ENCODE measurements around the gene RAPGEFL1.
A peak's percentile ranks its signal among the peaks of the same experiment; 100 is the strongest.
"Not testable (repeated sequence)": the region's sequence is repeated elsewhere in the genome, so short reads cannot be mapped to it uniquely, and the experiment has no call there.

RAPGEFL1 gene

DNA sequence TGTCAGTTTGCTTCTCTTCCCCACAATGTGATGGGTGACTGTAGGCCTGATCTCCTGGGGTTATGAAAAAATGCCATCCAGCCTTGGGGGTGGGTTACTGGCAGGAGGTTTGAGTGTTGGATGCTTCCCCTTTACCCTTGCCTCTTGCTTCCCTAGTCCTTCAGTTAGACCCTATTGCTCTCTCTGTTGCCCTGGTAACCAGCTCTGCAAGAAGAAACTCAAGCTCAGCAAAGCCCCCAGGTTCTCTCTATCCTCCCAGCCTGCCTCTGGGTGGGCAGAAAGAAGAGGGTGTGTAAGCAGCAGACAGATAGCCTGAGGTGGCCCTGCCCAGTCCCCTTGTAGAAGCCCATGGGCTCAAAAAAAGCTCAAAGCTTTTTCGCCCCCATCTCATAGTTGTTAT, 2.8 kb upstream of the RAPGEFL1 start:
- DNase-seq (ENCODE audit: low read depth, low spot score) = no peak

GRCh38 chr17:40175928-40176753, 1.1 kb upstream of the RAPGEFL1 start:
- no peak for DNase-seq (ENCODE audit: low read depth, low spot score)

DNA sequence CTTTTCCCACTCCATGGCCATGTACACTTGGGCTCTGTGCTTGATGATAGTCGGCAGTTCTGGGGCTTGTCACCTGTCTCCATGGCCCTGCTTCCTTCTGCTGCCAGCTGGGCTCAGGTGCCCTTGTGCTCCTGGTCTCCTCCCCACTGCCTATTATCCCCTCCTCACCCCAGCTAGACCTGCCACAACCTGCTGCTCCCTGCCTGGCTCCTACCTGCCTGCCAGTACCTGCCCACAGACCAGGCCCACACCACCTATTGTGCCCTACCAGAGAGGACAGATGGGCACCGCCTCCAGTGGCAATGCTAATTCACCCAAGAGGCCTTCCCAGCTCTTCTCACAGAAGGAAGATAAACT, 538 bp upstream of the RAPGEFL1 start:
- DNase-seq (ENCODE audit: low read depth, low spot score) = no peak

DNA sequence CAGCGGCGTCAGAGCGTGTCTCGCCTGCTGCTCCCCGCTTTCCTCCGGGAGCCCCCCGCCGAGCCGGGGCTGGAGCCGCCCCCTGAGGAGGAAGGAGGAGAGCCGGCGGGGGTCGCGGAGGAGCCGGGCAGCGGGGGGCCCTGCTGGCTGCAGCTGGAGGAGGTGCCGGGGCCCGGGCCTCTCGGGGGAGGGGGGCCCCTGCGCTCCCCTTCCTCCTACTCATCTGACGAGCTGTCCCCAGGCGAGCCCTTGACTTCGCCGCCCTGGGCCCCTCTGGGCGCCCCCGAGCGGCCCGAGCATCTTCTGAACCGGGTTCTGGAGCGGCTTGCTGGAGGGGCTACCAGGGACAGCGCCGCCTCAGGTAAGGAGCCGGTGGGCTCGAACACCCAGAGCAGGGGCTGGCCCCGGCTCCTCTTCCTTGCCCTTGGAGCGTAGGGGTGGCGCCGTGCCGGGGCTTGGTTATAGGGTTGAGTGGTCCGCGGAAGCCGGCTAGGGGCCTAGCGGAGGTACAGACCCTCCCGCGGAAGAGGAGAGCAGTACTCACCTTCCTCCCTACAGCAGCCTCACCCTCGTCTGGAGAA, 841 bp downstream of the RAPGEFL1 start:
- DNase-seq (ENCODE audit: low read depth, low spot score) = peak; percentile 44

DNA sequence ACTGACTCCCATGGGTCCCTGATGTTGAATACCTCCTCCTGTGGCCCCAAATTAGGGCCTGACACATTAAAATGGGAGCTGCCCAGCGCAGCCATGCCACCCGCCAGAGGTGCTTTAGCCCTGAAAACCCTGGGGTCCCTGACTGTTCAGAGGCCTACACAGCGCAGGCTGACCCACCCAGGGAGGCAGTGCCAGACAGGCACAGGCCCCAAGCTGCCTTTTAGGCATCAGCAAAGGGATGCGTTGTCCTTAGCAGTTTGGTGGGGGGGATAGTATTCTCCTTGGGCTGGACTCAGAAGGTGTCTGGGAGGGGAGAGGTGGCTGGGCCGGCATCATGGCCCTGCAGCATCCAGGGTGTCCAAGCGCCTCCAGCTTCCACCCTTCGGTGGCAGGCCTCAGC, 1.4 kb downstream of the RAPGEFL1 start:
- DNase-seq (ENCODE audit: low read depth, low spot score) = no peak

DNA sequence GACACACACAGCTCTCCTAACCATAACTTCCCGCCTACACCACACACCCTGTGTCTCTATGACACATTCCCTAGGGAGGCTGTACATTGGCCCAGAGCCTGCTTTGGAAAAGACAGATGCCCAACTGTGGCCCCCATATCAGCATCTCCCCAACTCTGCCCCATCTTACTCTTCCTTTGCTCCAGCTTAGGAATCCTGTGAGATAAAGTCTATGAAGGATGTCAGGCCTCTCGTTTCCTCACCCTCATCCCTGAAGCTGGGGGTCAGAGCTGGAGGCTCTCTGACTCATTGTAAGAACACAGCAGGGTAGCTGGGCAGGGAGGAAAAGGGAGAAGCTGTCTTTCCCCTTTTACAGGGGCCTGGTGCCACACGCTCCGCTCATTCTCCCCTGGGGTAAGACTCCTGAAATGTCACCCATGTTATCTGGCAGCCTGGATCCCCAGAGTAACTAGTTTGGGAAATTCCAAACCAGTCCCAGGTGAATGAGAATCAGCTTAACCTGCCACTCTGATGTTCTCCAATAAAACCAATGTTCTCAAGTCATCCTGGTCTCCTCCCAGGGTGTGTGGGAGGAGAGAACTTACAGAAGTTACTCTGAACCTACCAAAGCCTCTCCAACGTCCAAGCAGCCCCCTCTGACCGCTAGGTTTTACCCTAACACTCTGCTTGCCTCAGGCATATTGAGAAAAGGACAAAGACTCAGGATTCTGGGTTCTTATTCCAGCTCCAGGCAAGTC, 2.8 kb downstream of the RAPGEFL1 start:
- DNase-seq (ENCODE audit: low read depth, low spot score) = no peak

DNA sequence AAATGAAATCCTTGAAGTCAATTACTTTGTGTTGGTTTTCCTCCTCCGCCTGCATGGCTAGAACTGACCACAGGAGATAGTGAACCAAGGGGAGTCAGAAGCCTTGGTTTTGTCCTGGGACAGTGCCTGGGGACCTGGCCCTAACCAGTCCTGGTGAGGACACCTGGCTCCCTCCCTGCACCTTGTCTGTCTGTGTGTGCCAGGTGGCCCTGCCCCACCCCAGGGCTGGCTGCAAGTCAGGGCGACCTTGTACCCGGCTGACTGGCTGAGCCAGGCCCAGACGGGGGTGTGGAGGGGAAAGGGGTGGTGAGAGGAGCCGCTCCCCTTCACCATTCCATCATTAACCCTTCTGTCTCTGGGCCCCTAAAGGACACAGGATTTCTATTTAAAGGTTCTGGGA, 3.4 kb downstream of the RAPGEFL1 start:
- DNase-seq (ENCODE audit: low read depth, low spot score) = no peak

- DNase-seq (ENCODE audit: low read depth, low spot score) = no peak
Measured at GRCh38 chr17:40181205-40181604, 3.9 kb downstream of the RAPGEFL1 start.

GRCh38 chr17:40182606-40183005, 5.3 kb downstream of the RAPGEFL1 start:
- no peak for DNase-seq (ENCODE audit: low read depth, low spot score)

GRCh38 chr17:40187238-40187637, 10.0 kb downstream of the RAPGEFL1 start:
- DNase-seq (ENCODE audit: low read depth, low spot score) = no peak

- DNase-seq (ENCODE audit: low read depth, low spot score) = no peak
Measured at GRCh38 chr17:40188694-40189093, 11.4 kb downstream of the RAPGEFL1 start.

GRCh38 chr17:40190197-40191021, 13.1 kb downstream of the RAPGEFL1 start:
- peak; percentile 80 for DNase-seq (ENCODE audit: low read depth, low spot score)

DNA sequence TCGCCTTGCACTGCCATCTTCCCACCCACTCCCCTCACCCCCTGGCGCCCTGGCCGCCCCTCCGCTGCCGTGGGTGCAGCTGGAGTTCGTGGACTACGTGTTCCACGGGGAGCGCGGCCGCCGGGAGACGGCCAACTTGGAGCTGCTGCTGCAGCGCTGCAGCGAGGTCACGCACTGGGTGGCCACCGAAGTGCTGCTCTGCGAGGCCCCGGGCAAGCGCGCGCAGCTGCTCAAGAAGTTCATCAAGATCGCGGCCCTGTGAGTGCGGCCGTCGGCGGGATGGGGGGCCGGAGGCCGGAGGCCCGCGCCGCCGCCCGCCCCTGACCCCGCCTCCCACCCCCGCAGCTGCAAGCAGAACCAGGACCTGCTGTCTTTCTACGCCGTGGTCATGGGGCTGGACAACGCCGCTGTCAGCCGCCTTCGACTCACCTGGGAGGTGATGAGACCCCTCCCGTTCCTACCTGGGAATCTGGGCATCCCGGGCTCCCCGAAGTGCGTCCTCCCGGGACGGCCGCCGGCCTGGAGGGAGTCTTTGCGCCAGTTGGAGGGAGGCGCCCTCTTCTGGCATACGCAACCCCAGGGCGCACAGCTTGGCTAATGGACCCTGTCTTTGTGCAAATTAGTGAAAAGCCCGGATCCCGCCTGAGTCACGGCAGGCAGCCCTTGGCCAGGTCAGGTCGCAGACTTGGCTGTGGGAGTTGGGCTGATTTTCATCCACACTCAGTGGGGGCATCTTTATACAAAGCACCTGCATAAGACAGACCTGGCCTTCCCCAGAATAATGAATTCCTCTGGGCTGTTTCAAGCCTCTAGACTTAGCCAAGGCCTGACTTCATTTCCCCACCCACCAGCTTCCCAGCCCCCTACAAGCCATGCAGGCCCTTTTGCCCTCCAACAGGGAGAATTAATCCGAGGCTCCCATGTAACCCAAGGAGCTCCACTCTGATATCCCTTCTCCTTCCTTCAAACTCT, 14.3 kb downstream of the RAPGEFL1 start:
- DNase-seq (ENCODE audit: low read depth, low spot score) = peak; percentile 83

GRCh38 chr17:40192961-40193360, 15.7 kb downstream of the RAPGEFL1 start:
- no peak for DNase-seq (ENCODE audit: low read depth, low spot score)

- DNase-seq (ENCODE audit: low read depth, low spot score) = no peak
Measured at GRCh38 chr17:40194821-40195220, 17.6 kb downstream of the RAPGEFL1 start.

GRCh38 chr17:40197550-40197949, 20.3 kb downstream of the RAPGEFL1 start:
- no peak for DNase-seq (ENCODE audit: low read depth, low spot score)

GRCh38 chr17:40197965-40198456, 20.7 kb downstream of the RAPGEFL1 start:
- not testable (repeated sequence) for DNase-seq (ENCODE audit: low read depth, low spot score)

- no peak for DNase-seq (ENCODE audit: low read depth, low spot score)
Measured at GRCh38 chr17:40198576-40198975, 21.3 kb downstream of the RAPGEFL1 start.

DNA sequence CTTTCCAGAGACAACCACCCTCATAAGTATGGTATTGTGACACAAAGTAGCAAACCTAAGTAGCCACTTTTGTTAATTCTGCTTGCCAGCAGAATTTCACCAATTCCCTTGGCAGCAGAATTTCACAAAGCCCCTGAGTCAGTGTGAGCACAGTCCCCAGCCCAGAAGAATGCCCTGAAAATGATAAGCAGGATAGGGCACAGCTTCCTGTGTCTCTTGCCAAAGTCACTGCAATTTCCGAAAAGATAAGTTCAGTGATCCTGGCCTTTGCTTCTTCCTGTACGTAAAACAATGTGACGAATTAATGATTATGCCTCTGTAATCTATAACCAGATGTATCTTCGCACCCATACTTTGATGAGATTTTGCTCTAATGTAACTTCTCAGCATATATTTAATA, 25.9 kb downstream of the RAPGEFL1 start:
- DNase-seq (ENCODE audit: low read depth, low spot score) = no peak

- DNase-seq (ENCODE audit: low read depth, low spot score) = not testable (repeated sequence)
Measured at GRCh38 chr17:40206193-40206592, 28.9 kb downstream of the RAPGEFL1 start.

Measured in ELF-1 (cell line).